ENCODE results near the gene AAMP. TPM values are rescaled to one million over a fixed set of nuclear protein-coding genes. Genes with fewer than 3 reads are reported as not detected.

The AAMP gene
- total and polyA plus RNA-seq, 12 donors = 33.4 to 116 (median 57.5) TPM

- TF ChIP-seq, protein P1, sequence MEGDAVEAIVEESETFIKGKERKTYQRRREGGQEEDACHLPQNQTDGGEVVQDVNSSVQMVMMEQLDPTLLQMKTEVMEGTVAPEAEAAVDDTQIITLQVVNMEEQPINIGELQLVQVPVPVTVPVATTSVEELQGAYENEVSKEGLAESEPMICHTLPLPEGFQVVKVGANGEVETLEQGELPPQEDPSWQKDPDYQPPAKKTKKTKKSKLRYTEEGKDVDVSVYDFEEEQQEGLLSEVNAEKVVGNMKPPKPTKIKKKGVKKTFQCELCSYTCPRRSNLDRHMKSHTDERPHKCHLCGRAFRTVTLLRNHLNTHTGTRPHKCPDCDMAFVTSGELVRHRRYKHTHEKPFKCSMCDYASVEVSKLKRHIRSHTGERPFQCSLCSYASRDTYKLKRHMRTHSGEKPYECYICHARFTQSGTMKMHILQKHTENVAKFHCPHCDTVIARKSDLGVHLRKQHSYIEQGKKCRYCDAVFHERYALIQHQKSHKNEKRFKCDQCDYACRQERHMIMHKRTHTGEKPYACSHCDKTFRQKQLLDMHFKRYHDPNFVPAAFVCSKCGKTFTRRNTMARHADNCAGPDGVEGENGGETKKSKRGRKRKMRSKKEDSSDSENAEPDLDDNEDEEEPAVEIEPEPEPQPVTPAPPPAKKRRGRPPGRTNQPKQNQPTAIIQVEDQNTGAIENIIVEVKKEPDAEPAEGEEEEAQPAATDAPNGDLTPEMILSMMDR (IDR thresholded peaks at IDR 0.05) = no peak
- WGBS, 2 donors = 35 to 40% methylated on average over 6 of the region's 6 CpGs
- no peaks in the 10 kb centered on the region for H3K9me3 ChIP-seq
- peaks cover 0 to 6% (median 0%) of the 10 kb centered on the region in 9 donors for H3K36me3 ChIP-seq
- peaks cover 33 to 92% (median 68%) of the 10 kb centered on the region in 9 donors for H3K4me1 ChIP-seq
- intact Hi-C loops (cut with DNase I) = loop anchor here in 7 of 10 donors (5.0 to 10.0 kb wide), 5 partner anchors 105 to 275 kb away; partner anchors contain the start of genes CTDSP1 (in 6 of the 7), CNOT9 (in 1 of the 7) and USP37 (in 1 of the 7)
- no peak for ATAC-seq
- H3K27ac ChIP-seq = peak overlapping the region in 9 of 10 donors; percentile 52 to 100 (median 99)
- no peak for DNase-seq
- no peaks in the 10 kb centered on the region for H3K27me3 ChIP-seq
- H3K4me3 ChIP-seq = peak overlapping the region in 9 of 10 donors; percentile 71 to 99 (median 92)
Observed at GRCh38 chr2:218289639-218290315, 19.8 kb upstream of the AAMP start.

- WGBS, 2 donors = 1 to 3% methylated on average over 11 of the region's 11 CpGs
- H3K4me3 ChIP-seq = peak overlapping the region; percentile 4 to 65 (median 49)
- H3K9me3 ChIP-seq = no peaks in the 10 kb centered on the region
- intact Hi-C loops (cut with DNase I) = loop anchor here in 5 of 10 donors (2.0 to 5.0 kb wide), 4 partner anchors 14 to 112 kb away; partner anchors contain the start of genes CTDSP1 (in 3 of the 5), AAMP (in 1 of the 5) and PNKD (in 1 of the 5)
- peaks cover 0 to 29% (median under 1%) of the 10 kb centered on the region in 9 donors for H3K36me3 ChIP-seq
- peak; percentile 84 to 96 for DNase-seq
- peak; percentile 83 to 92 (median 86) for ATAC-seq
- TF ChIP-seq, protein P1 (IDR thresholded peaks at IDR 0.05) = no peak
- H3K27ac ChIP-seq = peak overlapping the region; percentile 92 to 100 (median 98)
- H3K4me1 ChIP-seq = peaks cover 56 to 99% (median 97%) of the 10 kb centered on the region in 9 donors
- H3K27me3 ChIP-seq = no peaks in the 10 kb centered on the region
Observed at GRCh38 chr2:218286570-218287459, 16.9 kb upstream of the AAMP start.

DNA sequence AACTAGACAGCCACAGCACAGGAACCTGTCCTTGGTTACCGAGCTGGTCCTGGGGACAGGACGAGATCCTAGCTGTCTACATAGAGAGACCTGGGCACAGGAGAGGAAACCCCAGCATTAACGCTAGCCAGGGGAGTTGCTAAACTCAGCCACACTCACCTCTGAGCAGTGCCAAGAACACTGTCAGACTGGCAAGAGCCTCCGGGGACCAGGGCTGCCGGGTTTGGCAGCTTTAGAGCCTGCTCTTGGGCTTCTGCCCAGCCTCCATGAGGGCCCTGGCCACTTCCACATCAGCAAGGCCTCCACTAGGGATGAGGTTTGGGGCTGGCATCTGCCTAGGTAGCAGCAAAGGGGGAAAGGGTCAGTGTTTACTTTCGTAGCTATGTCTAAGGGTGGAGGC, 15.7 kb upstream of the AAMP start:
- DNase-seq (peak; percentile 69 to 76), ATAC-seq (peak; percentile 17 to 64 (median 46))
- intact Hi-C loops (cut with DNase I) = loop anchor here in 5 of 10 donors (2.0 to 5.0 kb wide), 4 partner anchors 13 to 113 kb away; partner anchors contain the start of genes CTDSP1 (in 3 of the 5), AAMP (in 1 of the 5) and PNKD (in 1 of the 5)
- no peaks in the 10 kb centered on the region for H3K27me3 ChIP-seq
- H3K9me3 ChIP-seq = no peaks in the 10 kb centered on the region
- WGBS, 2 donors = 14 to 27% methylated on average over 6 of the region's 6 CpGs
- peak overlapping the region; percentile 92 to 100 (median 98) for H3K27ac ChIP-seq
- TF ChIP-seq, protein P1 (IDR thresholded peaks at IDR 0.05) = no peak
- peaks cover 55 to 96% (median 95%) of the 10 kb centered on the region in 9 donors for H3K4me1 ChIP-seq
- peak overlapping the region in 8 of 10 donors; percentile 35 to 65 (median 54) for H3K4me3 ChIP-seq
- H3K36me3 ChIP-seq = peaks cover 0 to 42% (median 11%) of the 10 kb centered on the region in 9 donors

All from heart right ventricle (tissue), 16 donors.